HG03521 (cell line): Measurements from ENCODE around the gene PSMA1.
"Not testable (repeated sequence)": the region's sequence is repeated elsewhere in the genome, so short reads cannot be mapped to it uniquely, and the experiment has no call there.

Experiments used
- ATAC-seq: cut with Tn5 transposase; IDR thresholded peaks from one replicate; pipeline ENCODE4 v1.9.1; 2021; ENCODE audit warnings: mild to moderate bottlenecking, moderate library complexity; ENCODE audit not compliant: unreplicated experiment

PSMA1 gene

DNA sequence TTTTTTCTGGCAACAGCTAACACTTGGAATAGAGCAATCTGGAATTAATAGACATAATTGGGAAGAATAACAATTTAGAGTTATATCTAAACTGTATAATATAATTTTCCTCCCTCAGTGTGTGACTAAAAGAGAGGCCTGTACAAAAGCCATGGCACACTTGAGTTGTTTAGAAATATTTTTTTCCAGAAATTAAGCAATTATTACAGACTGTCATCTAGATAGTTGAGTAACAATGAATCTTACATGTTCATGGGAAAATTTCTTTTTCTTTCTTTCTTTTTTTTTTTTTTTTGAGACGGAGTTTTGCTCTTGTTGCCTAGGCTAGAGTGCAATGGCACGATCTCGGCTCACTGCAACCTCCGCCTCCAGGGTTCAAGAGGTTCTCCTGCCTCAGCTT is 15.0 kb upstream of the PSMA1 start:
- not testable (repeated sequence) for ATAC-seq

DNA sequence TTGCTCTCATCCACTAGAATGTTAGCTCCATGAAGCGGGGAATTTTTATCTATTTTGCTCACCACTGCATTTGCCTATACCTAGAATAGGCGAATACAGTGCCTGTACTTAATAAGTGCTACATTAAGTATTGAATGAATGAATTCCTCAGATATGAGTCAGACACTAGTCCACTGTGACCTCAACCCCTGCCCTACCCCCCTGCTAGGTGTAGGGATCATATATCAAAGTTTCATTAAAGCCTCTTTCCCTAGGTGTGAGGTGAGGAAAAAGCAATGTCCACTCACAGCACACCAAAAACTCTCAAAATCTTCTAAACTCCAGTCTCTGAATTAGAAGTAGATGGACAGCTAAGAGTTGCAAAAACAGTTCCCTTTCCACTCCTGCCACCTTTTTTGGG is 9.8 kb upstream of the PSMA1 start:
- no peak for ATAC-seq

DNA sequence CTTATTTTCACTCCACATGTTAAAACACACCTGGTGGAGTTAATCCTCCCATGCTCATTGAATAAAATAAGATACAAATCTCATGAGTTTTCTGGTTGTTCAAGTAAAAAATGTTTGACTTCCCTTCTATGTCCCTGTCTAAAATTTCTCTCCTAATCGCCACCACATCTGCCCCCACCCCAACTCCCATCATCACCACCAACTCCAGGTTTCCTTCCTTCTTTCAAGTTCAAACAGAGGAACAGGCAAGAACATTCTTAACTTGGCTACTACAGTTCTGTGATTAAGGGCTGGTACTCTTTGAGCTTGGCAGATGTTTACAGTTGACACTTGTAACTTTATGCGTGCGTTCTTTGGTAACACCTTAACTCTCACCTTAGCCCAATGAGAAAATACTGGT is 9.1 kb upstream of the PSMA1 start:
- no peak for ATAC-seq

DNA sequence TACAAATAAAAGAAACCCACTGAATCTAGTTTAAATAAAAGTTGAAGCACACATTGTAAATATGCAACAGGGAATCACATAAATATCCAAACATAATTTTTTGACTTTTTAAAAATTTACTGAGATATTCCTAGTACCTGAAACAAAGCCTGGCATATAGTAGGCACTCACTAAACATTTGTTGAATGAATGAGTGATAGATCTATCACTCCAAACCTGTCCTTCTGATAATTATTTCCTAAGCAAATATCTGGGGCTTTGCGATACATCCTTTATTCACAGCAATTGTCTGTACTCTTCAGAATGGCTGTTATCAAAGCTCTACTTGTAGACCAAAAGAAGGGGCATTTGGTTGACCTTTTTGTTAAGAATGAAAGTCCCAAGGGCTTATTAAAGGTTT is 2.6 kb upstream of the PSMA1 start:
- ATAC-seq = no peak

DNA sequence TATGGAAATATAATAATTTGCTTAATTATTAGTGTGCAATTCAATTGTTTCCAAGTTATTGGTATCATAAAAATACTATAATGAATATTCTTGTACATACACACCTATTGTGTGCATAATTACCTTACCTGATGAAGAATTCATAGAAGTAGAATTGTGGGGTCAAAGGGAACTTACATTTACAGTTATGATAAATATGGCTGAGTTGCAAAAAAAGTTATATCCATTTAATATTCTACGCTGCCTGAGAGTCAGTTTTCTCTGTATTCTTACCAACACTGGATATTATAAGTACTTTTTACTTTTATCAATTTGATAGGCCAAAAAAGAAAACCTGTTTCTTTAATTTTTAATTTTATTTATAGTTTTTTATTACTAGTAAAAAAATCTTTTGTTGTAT is 2.1 kb upstream of the PSMA1 start:
- no peak for ATAC-seq

DNA sequence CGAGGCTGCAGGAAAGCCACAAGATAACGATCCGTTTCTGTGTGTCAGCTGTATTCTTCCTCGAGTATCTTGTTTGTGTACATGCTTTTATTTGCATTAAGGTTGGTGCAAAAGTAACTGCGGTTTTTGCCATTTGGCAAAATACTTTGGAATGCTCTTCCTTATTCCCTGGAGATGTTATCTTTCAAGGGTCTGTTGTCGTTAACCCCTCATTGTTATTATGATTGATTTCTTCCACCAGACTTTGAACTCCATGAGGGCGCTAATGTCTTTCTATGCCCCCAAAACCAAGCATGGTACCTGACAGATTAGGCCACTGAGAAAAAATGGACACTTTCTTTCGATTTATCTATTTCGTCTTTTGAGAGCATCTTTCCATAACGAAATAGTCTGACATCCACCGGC is 563 bp upstream of the PSMA1 start:
- ATAC-seq = no peak

DNA sequence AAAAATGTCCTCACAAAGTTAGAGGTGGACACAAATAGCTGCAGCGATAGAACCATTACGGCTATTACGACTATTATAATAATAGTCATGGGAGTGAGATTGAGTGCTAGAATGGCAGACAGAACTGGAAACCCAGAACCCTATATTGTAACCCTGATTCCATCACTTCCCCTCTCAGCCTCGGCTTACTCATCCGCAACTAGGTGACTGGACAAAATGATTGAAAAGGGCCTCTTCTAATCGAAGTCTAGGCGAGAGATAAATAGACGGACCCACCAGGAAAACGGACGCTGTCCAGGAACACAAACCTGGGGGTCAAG is 629 bp downstream of the PSMA1 start:
- ATAC-seq = peak; percentile 6

DNA sequence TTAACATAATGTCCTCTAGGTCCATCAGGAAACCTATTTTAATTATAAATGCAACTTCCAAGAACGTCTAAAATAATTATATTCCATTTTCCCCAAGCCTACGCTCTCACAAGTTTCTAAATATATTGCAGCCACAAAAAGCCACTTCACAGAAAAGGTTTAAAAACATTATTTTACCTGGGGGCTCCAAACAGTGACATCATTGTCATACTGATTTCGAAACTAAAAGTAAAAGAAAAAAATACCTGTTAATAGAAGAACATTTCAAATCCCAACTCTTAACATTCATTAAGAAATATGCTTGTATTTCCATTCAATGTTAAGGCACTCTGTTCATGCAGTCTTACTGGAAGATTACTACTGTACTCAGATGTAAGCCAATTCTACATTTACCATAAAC is 1.4 kb downstream of the PSMA1 start:
- no peak for ATAC-seq

DNA sequence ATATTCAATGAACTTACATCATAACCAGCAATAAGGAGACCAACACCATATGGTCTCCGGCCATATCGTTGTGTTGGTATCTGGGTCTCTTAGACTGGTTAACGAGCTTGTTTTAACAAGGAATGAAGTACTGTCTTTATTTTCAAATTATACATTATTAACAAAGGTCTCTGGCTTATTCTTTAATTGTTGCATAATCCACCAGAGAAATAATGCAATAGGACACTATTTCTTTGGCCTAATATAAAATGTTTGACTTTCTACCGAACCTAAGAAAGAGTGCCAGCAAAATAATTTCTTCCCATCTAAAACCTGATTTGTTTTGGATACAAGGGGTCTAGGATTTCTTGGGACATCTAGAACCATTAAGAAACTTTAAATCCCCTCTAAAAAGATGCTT is 6.4 kb downstream of the PSMA1 start:
- no peak for ATAC-seq

DNA sequence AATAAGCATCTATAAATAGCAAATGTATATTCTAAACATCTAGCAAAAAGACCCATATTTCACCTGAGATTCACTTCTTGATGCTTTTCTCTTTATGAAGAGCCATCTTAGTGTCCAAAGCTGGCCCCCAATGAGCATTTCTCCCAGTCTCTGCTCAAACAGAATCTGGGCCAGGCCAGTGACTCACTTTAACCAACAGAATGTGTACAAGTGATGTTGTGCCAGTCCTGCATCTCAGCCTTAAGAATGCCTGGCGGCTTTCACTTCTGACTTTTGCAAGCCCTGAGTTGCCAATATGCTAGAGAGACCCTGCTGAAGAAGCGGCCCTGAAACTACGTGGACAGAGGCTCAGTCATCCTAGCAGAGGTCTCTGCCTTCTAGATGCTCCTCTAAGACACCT is 13.7 kb downstream of the PSMA1 start:
- no peak for ATAC-seq

DNA sequence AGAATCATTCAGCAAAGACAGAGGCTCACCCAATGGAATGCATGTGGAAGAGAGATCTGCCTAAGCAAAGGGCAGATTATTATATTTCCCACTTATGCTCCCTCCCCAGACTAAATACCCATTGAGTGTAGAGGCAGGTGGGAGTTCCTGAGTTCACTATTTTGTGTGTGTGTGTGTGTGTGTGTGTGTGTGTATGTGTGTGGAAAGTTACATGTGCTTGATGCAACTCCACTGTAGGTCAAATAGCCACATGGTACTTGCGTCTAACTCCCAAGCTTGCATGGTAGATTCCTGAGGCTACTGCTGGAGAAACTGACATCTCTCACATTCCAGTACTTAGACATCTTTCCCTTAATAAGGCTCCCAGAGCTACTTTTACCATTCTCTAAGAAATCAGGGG is 17.2 kb downstream of the PSMA1 start:
- no peak for ATAC-seq

DNA sequence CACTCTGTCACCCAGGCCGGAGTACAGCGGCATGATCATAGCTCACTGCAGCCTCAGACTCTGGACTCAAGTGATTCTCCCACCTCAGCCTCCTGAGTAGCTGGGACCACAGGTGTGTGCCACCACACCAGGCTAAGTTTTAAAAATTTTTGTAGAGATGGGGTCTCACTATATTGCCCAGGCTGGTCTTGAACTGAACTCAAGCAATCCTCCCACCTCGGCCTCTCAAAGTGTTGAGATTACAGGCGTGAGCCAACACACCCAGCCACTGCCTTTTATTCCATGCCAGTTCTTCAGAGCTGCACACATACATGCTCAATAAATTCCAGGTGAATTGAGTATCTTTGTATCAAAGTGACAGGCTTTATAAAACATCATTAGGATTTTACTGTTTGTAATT is 18.1 kb downstream of the PSMA1 start:
- ATAC-seq = no peak

DNA sequence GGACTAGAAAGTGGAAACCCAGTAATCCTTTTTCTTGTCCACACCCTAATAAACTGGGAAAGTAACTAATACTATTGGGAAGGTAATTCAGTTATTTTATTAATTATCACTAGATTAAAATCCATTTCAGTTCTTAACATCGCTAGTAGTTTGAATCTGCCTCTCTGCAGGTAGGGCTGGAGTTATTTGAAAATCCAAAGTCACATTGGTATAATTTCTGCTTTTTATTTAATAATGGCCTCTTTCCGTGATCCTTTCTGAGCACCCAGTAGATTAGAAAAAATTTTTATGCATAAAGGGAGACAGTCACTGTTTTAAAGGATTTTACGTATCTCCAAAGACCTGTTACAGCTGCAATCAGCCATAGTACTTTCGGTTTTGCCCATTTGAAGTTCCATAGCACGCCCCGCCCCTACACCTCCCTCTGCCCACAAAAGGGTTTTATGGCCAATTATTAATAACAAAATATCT is 20.0 kb downstream of the PSMA1 start:
- ATAC-seq = peak; percentile 58

DNA sequence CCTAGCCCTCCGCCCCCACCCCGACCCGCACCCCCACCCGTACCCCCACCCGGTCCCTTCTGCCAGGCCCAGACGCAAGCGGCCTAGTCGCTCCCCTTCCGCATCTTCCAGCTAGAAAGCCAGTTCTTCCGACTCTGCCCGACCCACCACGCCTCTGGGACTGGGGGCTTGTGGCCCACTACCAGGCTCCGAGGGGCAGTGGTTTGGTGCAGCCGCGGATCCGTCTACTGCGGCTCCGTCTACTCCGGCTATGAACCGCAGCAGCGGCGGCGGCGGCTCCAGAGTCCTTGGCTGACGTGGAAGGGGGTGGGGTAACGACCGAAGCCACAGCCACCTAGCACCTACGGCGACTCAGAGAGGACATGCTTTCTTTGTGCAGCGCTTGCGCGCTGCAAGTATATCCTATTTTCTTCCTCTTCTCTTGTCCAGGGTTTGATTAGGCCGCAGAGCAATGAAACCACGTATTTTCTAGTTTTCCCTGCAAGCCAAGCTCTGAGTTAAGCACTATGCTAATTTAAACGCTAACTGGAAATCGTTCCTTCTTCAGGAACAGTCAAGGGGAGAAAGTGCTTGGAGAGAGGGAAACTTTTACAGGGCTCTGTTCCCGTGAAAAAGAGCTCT is 20.5 kb downstream of the PSMA1 start, which contains the start of gene COPB1:
Gene COPB1, minus strand, starts transcription at position 252 of the 621 bp plus-strand sequence. CDS start 883 bp downstream, outside the sequence.
- peak; percentile 88 for ATAC-seq

DNA sequence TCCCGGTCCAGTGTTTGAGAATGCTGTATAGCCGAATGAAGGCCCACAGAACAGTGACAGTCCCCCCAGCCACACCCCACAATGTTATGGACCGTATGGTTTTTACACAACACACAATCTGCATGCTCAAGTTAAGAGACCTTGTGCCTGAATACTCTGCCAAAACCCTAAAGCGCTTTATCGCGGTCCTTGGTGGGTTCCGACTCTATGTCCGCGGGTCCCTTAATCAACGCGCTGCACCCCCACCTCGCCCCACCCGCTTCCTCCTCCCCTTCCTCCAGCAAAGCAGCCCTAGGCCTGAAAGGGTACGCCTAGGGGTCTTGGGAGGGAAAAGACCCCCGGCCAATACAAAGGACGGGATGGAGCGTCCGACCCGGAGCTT is 21.0 kb downstream of the PSMA1 start:
- peak; percentile 12 for ATAC-seq

DNA sequence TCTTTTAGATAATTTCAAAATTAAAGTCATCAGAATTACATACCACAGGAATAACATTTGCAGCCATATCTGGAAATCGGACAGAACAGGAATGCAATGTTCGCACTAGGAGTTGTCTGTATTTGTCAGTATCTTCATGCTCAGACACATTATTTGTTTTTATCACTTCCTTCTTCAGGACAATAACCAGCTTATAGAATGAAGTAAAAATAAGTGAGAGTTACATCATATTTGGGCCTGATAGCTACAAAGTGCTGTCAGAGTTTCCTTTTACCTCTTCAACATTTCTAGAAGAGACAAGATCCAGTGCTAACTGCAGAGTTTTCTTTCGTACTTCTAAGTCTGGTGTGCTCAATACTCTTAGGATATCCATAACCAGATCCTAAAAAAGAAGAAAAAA is 39.5 kb downstream of the PSMA1 start:
- ATAC-seq = no peak

DNA sequence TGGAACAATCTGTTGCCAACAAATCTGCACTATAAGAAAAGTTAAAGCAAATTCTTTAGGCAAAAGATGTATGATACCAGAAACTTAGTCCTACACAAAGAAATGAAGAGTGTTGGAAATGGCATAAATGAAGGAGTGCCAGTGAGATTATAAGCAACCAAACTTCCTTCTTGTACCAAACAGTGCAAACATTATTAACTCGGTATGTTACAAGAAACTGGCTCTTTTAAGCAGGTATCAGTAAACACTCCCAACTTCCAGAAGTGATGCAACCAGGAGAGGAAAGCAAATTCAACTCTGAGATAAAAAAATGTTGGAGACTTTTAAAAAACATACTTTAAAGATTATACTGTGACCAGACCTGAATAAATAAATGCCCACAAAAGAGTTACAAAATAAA is 49.1 kb downstream of the PSMA1 start:
- no peak for ATAC-seq

DNA sequence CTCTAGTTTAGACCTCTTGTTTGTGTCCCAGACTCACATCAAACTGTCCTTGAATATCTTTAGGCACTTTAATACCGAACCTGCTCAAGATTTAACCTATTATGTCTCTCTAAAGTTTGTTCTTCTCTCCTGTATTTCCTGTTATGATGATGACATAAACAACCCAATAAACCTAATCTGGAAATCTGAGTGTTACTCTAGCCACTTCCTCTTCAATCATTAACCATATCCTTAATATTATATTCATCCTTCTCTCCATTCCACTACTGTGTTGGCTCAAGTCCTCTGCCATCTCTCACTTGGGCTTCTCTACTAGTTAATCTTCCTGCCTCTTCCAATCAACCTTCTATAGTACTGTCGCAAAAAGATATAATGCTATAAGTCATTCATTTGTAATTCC is 56.6 kb downstream of the PSMA1 start:
- ATAC-seq = no peak

DNA sequence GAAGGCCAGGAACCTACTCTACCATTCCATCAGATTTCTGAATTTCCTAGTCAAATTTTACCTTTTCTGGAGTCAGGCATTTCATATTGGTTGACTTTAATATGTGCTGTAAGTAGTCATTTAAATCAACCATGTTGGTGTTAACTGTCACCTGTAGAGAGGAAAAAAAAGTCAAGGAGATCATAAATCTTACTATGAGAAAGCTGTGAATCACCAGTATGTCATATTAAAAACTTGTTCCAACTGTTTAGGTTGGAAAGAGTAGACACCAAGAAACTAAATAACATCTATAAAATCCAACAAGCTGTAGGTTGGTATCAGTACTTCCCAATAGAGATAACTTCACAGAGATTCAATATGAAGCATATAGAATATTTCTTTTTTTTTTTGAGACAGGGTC is 60.0 kb downstream of the PSMA1 start:
- no peak for ATAC-seq

DNA sequence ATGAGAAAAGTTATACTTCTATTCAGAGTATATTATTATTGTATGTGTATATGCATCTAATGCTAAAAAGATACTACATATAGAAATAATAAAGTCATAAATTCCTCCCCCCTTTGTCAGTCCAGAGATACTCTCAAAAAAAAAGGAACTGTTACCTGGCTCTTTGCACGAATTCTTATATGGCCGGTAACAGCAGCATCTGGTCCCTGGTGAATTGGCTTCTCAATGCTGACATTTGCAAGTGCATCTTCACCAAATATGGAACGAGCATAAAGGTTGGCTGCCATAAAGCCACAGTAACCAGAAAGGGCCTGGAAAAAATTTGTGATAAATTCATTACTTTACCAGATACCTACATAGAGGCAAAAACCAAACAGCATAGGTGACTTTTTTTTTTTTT is 61.8 kb downstream of the PSMA1 start:
- no peak for ATAC-seq

DNA sequence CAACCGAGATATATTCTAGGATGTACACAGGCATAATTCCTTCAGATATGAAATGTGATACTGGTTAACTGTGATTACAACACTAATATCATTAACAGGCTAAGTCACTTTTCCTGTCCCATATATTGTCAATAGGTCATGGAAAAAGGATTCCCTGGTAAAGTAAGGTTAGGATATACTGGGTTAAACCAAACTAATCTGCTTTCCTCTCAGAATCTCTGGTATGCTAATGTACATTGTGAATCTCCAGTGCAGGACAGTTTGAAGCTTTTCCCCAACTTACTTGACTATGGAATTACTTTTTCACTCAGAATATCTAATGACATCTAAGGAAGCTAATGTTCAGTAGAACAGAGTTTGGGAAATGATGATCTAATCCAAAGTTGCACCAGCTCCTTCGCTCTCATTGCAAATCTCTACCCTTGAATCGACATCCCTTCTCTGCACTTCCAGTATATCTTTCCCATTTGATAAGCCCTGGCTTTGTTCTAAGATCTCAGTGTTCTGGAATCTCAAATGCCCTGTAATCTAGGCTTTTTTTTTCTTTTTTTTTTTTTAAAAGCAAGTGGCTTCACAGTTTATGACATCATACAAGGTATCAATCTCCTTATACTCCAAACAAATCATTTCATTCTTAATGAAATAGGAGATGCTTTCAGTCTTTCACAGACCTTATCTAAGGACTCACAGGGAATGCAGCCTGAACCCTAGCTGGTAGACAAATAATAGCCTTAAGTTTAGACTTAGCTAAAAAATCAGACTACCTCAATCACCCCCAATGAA is 64.3 kb downstream of the PSMA1 start:
- ATAC-seq = no peak
